Mucosa of descending colon (tissue), 3 donors: ENCODE measurements around the gene ECSCR. TPM values are rescaled to one million over a fixed set of nuclear protein-coding genes. Genes with fewer than 3 reads are reported as not detected.

Experiments
- ATAC-seq: fragments of 200-7000 bp; cut with Tn5 transposase; one replicate; pipeline ENCODE4 v1.9.1; 2020; ENCODE audit warnings: mild to moderate bottlenecking, moderate library complexity
- DNase-seq, 3 donors: peaks; one replicate each; pipeline ENCODE4 v3.0.0-alpha.2; 2020
- H3K36me3 ChIP-seq: fragments of 200-600 bp; one replicate; pipeline ENCODE4 v1.8.0; 2021; ENCODE audit warnings: low read depth, mild to moderate bottlenecking
- H3K4me1 ChIP-seq: fragments of 200-600 bp; one replicate; pipeline ENCODE4 v1.8.0; 2021; ENCODE audit warnings: low read depth, mild to moderate bottlenecking
- H3K4me3 ChIP-seq: fragments of 200-600 bp; one replicate; pipeline ENCODE4 v1.8.0; 2021; ENCODE audit warnings: mild to moderate bottlenecking
- H3K9me3 ChIP-seq: fragments of 200-600 bp; one replicate; pipeline ENCODE4 v1.8.0; 2021; ENCODE audit warnings: mild to moderate bottlenecking
- CTCF ChIP-seq: fragments of 200-600 bp; IDR thresholded peaks from one replicate; pipeline ENCODE4 v1.8.0; 2022; ENCODE audit warnings: antibody characterized with exemption, mild to moderate bottlenecking
- intact Hi-C, 2 donors: fragments of 100-400 bp; cut with DNase I in 1 of 2; cut with micrococcal nuclease in 1 of 2; formaldehyde crosslinking; loops; one replicate each; pipeline versions ENCODE4 v1.11.0 to v1.11.1; 2022; cut with DNase I, micrococcal nuclease
- total RNA-seq, 3 donors: library from RNA; stranded (reverse); fragmentation: NEBNext Ultra II Directional in 2 of 3; extraction: Animal tissue kit (Norgen Biotek cat#: 25700) in 2 of 3; gene quantifications; one replicate each; pipeline versions ENCODE4 v1.2.1 to v1.2.4, GENCODE V29; 2021 to 2023
- donor health status: DM: no; HTN: no; CAD: no; lungs with moderate emphysema.
- donor health status: DM: no; HTN: no; CAD: no.
- donor health status: DM: no; HTN: yes; CAD: no.

The ECSCR gene
- total RNA-seq, 3 donors from 2014 or later, result 3.4 to 8.5 (median 7.9) TPM

- no peak for TF ChIP-seq CTCF
- intact Hi-C loops, result no loop called here
- DNase-seq (no peak), ATAC-seq (no peak)
- H3K36me3 ChIP-seq, result no peaks in the 10 kb centered on the region
- peaks cover 32% of the 10 kb centered on the region for H3K4me1 ChIP-seq
- H3K4me3 ChIP-seq, result no peak overlapping the region
- H3K9me3 ChIP-seq, result no peaks in the 10 kb centered on the region
These were observed 46.7 kb downstream of the ECSCR start for GRCh38 chr5:139415869-139416268.

GRCh38 chr5:139415221-139415861, 47.2 kb downstream of the ECSCR start:
- no peak for ATAC-seq
- DNase-seq, result no peak
- no peak overlapping the region for H3K4me3 ChIP-seq
- TF ChIP-seq CTCF, result no peak
- no peaks in the 10 kb centered on the region for H3K9me3 ChIP-seq
- no peaks in the 10 kb centered on the region for H3K36me3 ChIP-seq
- H3K4me1 ChIP-seq, result peaks cover 32% of the 10 kb centered on the region
- intact Hi-C loops, result no loop called here

- no peak for TF ChIP-seq CTCF
- Histone ChIP-seq H3K4me3 (no peak overlapping the region), H3K9me3 (no peaks in the 10 kb centered on the region), H3K4me1 (peaks cover 32% of the 10 kb centered on the region), H3K36me3 (no peaks in the 10 kb centered on the region)
- no peak for DNase-seq
- intact Hi-C loops, result no loop called here
- ATAC-seq, result peak; percentile 5
These were observed 47.9 kb downstream of the ECSCR start for GRCh38 chr5:139414581-139415130.

GRCh38 chr5:139413963-139414362, 48.6 kb downstream of the ECSCR start:
- ATAC-seq (no peak), DNase-seq (no peak)
- Histone ChIP-seq H3K4me1 (peaks cover 26% of the 10 kb centered on the region), H3K36me3 (no peaks in the 10 kb centered on the region), H3K9me3 (no peaks in the 10 kb centered on the region), H3K4me3 (no peak overlapping the region)
- TF ChIP-seq CTCF, result no peak
- intact Hi-C loops, result no loop called here

GRCh38 chr5:139413153-139413552, 49.4 kb downstream of the ECSCR start:
- intact Hi-C loops, result no loop called here
- H3K9me3 ChIP-seq, result no peaks in the 10 kb centered on the region
- H3K36me3 ChIP-seq, result no peaks in the 10 kb centered on the region
- H3K4me1 ChIP-seq, result peaks cover 19% of the 10 kb centered on the region
- no peak for TF ChIP-seq CTCF
- ATAC-seq, result no peak
- no peak overlapping the region for H3K4me3 ChIP-seq
- no peak for DNase-seq
